Measurements from ENCODE around the gene SRGAP2C. TPM values are rescaled to one million over a fixed set of nuclear protein-coding genes. Genes with fewer than 3 reads are reported as not detected.
"Not testable (repeated sequence)": the region's sequence is repeated elsewhere in the genome, so short reads cannot be mapped to it uniquely, and the experiment has no call there.

Gene SRGAP2C
- total RNA-seq (2014; rRNA removed; shearing (Covaris generic)), result 35.2 and 37.3 TPM in 2 replicates
- 34.7 and 35.3 TPM in 2 replicates for polyA plus RNA-seq (2015; cell fraction: cytosol; rRNA removed)
- 37.1 and 47.1 TPM in 2 replicates for polyA plus RNA-seq (2015; cell fraction: nucleus; rRNA removed)

DNA sequence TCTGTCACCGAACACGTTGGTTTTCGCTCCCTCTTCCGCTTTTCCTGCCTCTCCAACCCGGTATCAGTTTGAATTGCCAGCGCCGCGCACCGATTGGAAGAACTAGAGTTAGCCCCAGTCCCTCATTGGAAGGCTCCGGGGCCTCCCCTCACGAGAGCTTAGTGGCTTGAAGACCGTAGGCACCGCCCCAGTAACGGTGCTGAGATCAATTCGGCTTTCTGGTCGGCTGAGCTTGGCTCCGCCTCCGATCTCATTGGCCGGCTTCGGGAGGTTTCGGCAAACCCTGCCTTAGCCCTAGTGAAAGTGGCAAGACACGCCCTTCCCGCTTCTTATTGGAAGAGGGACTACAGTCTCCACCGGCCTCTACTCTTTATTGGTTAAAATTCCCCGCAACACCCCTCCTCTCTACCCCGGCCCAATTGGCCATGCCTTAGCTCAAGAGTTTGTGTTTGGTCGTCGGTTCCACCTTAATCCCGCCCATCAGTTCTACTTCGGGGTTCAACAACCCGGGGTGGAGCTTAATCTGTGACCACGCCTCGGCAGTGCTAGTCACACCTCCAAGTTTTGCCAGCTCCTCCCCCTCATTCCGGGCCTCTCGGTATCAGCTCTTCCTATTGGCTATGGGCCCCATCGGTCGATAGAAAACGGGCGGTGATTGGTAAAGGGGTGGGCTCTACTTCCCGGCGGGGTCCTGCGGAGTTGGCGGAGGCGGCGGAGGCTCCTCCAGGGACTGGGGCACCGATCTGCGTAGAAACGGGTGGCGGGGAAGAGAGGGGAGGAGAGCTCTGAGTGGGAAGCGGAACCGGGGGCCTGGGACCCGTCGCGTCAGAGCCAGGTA, at the start of gene SRGAP2C, which contains the start of gene FAM72B:
Gene SRGAP2C (plus strand): TSS at position 686 of the 838 bp plus-strand sequence. CDS start 2,472 bp downstream, outside the sequence.
Gene FAM72B (minus strand): TSS at position 51 of the 838 bp plus-strand sequence. CDS start 851 bp downstream, outside the sequence.
- peak; percentile 100 for DNase-seq (ENCODE audit: low read depth, low spot score)
- in situ Hi-C loops (cut with HindIII; ENCODE audit: low pct_unique_long_range_greater_than_20kb, low sequenced_read_pairs), result not testable (repeated sequence)

DNA sequence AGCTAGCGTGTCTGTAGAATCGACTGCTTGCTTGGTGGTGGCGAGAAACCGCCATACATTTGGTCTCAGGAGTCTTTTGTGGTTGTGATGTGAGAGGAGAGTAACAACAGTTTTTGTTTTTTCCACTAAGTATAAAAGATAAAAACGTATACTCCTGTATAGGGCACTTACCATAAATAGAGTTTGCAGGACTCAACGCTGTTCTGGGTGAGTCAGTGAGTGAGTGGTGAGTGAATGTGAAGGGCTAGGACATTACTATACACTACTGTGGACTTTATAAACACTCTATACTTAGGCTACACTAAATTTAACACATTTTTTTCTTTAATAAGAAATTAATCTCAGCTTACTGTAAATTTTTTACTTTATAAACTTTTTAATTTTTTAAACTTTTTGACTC, 44.4 kb upstream of the SRGAP2C start:
- DNase-seq (ENCODE audit: low read depth, low spot score); in situ Hi-C loops (cut with HindIII; ENCODE audit: low pct_unique_long_range_greater_than_20kb, low sequenced_read_pairs): not testable (repeated sequence)

DNA sequence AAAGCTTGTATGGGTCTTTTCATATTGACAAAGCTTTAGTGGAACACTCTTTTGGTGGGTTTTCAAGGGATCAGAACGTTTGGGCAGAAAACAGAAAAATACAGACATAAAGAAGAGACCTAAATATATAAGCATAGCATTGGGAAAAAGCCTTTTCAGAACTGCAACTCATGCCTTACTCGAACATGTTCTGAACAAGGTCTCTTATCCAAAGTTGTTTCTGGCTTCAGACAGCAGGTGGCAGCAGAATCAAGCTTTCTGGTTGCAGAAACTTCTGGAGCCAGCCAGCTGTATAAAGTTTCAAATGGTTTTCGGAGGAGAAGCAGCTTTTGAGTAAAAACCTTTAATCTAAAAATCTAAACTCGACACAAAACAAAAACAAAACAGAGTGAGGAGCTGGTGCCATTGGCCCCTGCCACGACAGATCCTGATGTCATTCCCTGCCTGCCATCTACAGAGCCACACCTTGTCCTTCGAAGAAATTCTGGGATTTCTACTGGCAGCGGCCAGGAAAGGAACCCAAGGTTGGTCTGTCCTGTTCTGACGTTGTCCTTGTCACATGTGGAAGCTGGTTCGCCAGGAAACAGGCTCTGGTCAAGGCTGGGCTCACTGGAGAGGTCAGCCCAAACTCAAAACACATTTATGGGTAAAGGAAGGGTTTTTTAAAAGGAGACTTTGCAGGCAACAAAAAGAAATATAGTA, 36.1 kb upstream of the SRGAP2C start:
- in situ Hi-C loops (cut with HindIII; ENCODE audit: low pct_unique_long_range_greater_than_20kb, low sequenced_read_pairs), result not testable (repeated sequence)

DNA sequence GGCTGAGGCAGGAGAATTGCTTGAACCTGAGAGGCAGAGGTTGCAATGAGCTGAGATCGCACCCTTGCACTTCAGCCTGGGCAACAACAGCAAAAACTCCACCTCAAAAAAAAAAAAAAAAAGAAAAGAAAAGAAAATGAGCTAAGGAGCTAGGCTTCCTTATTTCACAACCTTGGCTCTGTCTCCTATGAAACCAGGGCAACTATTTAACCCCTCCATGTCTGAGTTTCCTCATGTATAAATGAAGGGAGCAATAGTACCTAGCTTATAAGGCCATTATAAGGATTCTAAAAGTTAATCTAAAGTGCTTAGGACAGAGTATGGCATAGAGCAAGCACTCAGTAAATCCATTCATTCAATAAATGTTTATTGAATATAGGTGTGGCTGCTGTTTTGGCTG, 33.5 kb upstream of the SRGAP2C start:
- DNase-seq (ENCODE audit: low read depth, low spot score); in situ Hi-C loops (cut with HindIII; ENCODE audit: low pct_unique_long_range_greater_than_20kb, low sequenced_read_pairs): not testable (repeated sequence)

More for the DNA sequence above, 36.1 kb upstream of the SRGAP2C start:
- DNase-seq (ENCODE audit: low read depth, low spot score), result not testable (repeated sequence)

DNA sequence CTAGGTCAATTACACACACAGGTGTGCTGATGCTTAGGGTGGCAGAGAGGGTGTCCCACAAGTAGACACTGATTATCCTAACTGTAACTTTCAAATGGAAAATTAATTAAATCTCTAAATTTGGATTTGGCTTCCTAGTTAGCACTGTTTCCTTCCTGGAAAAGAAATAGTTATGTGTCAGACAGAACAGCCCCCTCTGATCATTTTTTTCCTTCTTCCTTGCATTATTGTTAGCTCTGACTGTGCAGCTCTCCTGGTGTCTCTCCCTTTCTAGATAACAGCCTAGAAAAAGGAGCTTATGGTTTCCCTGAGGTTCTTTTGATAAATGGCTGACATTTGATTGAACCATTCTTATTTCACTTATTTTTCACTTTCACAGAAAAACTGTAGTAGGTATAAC, 32.0 kb upstream of the SRGAP2C start:
- in situ Hi-C loops (cut with HindIII; ENCODE audit: low pct_unique_long_range_greater_than_20kb, low sequenced_read_pairs); DNase-seq (ENCODE audit: low read depth, low spot score): not testable (repeated sequence)

DNA sequence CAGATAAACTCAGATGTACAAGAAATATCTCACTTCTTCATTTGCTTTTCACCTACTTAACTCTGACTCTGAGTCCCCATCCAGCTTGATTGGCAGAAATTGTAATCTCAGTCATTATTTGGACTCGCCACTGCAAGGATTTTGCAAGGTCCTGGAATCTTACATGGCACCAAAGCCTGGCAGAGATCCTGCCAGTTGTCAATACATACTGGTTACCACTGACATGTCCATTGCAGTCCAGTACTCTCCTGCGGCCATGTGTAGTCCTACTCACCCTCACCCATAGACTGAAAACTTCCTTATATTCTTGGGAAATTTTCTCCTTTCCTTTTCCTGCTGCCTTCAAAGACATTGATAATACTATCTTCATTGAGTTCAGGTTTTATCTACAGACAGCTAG, 30.0 kb upstream of the SRGAP2C start:
- not testable (repeated sequence) for DNase-seq (ENCODE audit: low read depth, low spot score)

DNA sequence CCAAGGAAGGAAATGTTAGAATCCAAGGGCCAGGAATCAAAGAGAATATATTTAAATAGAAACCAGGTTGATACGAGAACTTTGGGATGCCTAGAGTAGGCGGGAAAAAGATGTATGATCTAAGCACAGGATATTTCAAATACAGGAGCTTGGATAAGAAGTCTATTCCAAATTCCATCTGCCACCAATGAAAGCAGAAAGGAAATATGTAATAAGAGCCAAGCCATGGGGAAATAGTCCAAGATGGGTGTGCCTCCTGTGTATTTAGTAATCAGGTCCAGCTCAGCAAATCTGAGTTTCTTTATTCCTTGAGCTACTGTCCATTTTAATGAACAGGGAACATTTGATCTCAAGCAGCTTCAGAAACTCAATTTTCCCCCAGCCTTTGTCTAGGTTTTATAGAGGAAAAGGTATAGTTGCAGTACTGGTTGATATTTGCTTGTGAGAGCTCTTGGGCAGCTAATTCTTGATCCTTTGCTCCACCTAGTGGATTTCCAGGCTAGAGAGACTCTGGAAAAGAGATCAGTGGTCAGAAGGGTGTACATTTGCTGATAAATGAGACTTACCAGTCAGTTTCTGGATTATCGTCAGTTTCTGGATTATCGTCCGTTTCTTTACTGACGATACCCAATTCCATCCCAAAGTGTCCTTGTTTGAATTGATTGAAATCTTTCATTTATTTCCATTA, 29.0 kb upstream of the SRGAP2C start:
- in situ Hi-C loops (cut with HindIII; ENCODE audit: low pct_unique_long_range_greater_than_20kb, low sequenced_read_pairs), result not testable (repeated sequence)
- DNase-seq (ENCODE audit: low read depth, low spot score), result peak; percentile 64

More for the DNA sequence above, 30.0 kb upstream of the SRGAP2C start:
- in situ Hi-C loops (cut with HindIII; ENCODE audit: low pct_unique_long_range_greater_than_20kb, low sequenced_read_pairs), result not testable (repeated sequence)

DNA sequence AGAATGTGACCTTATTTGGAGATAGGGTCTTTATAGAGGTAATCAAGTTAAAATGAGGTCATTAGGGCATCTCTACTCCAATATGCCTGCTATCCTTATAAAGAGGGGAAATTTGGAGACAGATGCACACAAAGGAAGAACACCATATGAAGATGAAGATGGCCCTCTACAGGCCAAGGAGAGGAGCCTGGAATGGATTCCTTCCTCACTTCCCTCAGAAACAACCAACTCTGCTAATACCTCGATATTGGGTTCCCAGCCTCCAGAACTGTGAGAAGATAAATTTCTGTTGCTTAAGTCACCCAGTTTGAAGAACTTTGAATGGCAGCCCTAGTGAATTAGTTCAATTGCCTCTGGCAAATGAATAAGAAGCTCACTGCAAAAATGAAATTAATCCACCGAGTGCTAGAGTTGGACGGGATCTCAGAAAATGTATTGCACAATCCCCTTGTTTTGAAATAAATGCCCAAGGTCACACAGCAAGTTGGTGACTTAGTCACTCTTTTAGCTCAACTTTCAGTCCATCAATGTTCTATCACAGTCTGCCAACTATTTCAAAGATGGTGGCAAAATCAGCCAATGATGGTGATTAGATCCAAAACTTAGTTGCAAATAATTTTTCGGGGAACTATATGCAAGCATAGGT, 27.7 kb upstream of the SRGAP2C start:
- in situ Hi-C loops (cut with HindIII; ENCODE audit: low pct_unique_long_range_greater_than_20kb, low sequenced_read_pairs); DNase-seq (ENCODE audit: low read depth, low spot score): not testable (repeated sequence)

DNA sequence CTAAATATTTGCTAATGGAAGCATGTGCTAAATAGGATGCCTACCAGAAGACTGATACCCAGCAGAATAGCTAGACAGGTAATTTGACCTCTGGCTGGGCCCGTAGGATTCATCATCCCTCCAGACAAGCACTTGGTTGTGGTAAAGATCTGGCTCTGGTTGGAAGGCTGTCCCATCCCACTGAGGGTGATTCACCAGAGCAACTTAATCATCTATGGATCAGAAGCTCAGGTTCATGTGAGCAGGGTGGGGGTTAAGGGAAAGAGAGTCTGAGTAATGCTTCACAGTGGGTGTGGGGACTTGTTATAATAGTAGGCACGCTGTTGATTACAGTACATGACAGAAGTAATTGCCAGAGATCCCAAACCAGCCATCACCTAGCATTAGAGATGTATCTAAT, 27.2 kb upstream of the SRGAP2C start:
- in situ Hi-C loops (cut with HindIII; ENCODE audit: low pct_unique_long_range_greater_than_20kb, low sequenced_read_pairs); DNase-seq (ENCODE audit: low read depth, low spot score): not testable (repeated sequence)

DNA sequence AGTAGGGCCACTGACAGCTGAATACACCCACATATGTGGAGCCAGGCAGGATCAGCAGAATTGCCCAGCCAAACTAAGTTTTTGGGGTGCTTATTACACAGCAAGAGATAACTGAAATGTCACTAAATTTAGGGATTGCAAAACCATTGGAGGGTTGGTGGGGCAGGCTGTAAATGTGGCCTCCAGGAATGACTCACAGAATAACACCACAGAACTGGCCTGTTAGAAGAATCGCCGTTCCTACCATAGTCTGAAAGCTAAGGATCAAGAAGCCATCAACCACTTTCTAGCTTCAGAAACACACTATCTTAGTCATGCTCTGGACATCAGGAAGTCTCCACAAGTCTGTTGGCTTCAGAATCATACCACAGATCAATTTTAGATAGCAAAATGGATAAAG, 24.7 kb upstream of the SRGAP2C start:
- in situ Hi-C loops (cut with HindIII; ENCODE audit: low pct_unique_long_range_greater_than_20kb, low sequenced_read_pairs); DNase-seq (ENCODE audit: low read depth, low spot score): not testable (repeated sequence)

DNA sequence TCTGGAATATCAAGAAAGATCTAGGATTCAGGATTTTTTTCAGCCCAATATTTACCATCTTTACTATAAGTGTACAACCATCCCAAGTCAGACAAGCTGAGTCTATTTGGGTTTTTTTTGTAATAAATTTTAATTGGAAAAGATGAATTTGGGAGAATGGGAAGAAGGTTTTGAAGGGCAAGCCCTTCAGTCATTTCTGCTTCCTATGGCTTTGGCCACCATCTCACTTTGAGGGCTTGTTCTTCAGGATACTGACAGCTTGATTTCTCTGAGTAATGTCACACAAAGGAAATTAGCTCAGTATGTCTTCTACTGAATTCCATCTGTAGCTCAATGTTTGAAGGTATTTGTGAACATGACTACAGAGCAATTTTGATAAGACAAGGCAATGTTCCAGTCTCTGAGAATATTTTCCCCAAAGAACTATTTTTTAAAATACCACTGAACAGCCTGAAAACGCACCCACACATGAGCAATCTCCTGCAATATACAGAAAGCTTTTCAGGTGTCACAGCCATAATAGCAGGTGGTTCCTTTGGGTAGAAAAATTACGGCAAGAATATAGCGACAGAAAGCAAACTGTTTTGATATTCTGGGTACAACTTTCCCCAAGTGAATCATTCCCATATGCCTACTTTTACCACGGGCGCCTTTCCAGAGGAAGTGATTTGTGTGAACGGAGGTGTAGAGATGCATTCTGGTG, 23.4 kb upstream of the SRGAP2C start:
- DNase-seq (ENCODE audit: low read depth, low spot score); in situ Hi-C loops (cut with HindIII; ENCODE audit: low pct_unique_long_range_greater_than_20kb, low sequenced_read_pairs): not testable (repeated sequence)

DNA sequence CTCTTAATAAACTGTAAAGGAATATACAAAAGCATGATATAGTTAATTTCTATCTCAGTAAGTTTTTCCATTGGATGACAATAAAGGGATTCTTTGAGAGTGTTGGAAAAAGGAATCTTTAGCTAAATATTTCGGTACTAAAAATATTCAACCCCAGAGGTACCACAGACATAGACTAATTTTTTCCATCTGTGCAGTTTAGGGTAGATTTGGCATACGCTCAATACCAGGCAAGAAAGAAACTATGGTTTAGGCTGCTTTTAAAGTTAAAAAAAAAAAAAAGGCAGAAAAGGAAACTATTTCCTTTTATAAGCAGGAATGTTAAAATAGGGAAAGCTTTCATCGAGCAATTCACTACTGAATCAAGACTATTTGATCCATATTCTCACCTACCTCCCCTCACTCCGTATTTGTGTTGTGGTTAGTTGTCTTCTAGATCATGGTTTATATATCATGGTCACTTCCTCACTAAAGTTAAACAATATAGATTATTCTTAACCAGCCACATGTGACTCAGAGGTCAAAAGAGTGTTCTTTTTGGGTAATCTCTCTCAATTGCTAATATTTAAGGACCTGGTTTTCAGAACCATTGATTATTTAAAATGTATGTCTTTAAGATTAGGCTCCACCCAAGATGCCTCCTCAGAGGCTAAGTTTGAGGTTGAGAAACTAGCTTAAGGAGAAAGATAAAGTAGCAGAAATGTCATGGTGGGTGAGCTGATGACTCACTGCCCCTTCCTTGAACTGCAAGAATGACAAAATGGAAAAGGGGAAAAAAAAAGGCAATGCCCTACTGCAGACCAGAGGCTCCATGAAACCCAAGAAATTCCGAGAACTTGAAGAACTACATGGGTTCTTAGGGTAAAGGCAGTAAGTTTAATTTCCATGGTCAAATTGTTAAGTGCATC, 20.7 kb upstream of the SRGAP2C start:
- DNase-seq (ENCODE audit: low read depth, low spot score); in situ Hi-C loops (cut with HindIII; ENCODE audit: low pct_unique_long_range_greater_than_20kb, low sequenced_read_pairs): not testable (repeated sequence)

DNA sequence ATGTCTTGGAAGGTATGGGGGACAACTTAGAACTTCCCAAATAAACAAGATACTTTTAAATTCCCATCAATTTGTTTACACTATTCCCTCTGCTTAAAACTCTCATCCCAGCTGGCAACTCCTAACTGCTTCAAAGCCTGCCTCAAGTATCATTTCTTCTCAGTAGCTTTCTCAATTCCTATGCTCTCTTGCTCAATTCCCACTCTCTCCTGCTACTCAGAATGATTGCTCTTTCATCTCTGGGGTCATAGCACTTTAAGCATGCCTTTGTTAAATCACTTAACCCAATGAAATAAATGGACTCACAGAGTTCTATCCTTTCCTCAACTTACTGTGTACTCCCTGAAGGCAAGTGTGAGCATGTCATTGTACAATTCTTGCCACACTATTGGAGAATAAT, 19.5 kb upstream of the SRGAP2C start:
- not testable (repeated sequence) for DNase-seq (ENCODE audit: low read depth, low spot score)

DNA sequence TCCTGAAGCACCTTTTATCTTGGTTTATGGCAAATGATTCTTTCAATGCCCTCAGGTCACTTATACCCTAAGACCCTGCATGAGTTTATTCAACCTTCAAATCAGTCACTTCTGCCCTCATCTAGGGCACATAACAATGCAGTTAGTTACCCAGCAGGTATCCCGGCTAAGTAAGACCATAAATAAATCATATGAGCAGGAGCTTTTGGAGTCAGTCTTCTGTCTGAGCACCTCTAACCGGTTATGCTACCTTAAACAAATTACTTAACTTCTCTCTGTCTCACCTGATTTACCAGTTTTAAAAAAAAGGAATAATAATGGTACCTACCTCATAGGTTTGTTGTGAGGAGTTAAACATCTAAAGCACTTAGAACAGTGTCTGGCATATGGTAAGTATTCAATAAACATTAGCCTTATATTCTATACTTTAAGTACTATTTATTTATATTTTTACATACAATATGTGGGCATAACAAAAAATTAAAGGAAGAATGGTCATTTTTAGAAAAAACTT, 17.5 kb upstream of the SRGAP2C start:
- DNase-seq (ENCODE audit: low read depth, low spot score); in situ Hi-C loops (cut with HindIII; ENCODE audit: low pct_unique_long_range_greater_than_20kb, low sequenced_read_pairs): not testable (repeated sequence)

More for the DNA sequence above, 19.5 kb upstream of the SRGAP2C start:
- in situ Hi-C loops (cut with HindIII; ENCODE audit: low pct_unique_long_range_greater_than_20kb, low sequenced_read_pairs), result not testable (repeated sequence)

DNA sequence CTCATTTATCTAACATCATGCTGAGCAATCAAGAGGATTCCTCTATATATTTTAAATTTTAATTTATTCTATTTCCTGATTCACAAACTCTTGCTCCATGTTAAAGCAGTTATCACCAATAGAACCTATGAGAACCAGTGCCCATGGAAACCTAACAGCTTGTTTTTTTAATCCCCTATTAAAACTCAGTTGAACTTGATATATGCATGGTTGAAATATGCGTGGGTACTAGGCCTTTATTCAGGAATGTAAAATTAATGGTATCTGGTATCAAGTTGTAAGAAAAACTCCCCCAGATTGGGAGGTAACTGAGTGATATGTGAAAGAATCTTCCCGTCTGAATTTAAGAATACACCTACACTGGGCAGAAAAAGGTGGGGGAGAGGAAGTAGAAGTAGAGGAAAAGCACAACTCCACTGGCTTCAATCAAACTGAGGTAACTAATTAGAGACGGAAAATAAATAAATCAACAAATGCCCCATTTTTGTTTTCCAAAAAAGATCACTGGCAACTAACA, 16.6 kb upstream of the SRGAP2C start:
- DNase-seq (ENCODE audit: low read depth, low spot score); in situ Hi-C loops (cut with HindIII; ENCODE audit: low pct_unique_long_range_greater_than_20kb, low sequenced_read_pairs): not testable (repeated sequence)

Measured in SK-MEL-5 (cell line).